Measurements from ENCODE around the gene ICAM5.

The ICAM5 gene

DNA sequence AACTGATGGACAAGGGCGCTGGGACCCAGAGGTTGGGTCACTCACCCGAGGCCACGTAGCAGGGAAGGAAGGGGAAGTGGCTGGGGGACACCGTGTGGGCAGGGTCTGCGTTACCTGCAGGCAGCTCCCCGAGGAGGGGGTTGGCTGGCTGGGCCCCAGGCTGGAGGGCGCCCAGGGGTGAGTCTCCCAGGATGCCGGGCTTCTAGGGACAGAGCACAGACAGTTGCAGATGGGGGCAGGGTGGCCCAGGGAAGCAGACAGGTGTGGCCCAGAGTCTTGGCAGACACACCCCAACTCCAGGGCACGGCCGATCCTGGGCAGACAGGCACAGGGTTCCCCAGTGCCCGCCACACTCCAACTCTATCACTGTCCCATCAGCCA, 31.7 kb downstream of the ICAM5 start:
- Histone ChIP-seq H2AFZ (ENCODE audit: low read length) (no peak overlapping the region), H3K36me3 (replicated peaks; ENCODE audit: insufficient read depth, low read length) (no peaks in the 10 kb centered on the region), H3K27ac (ENCODE audit: low read length) (no peak overlapping the region), H3K9me2 (replicated peaks; ENCODE audit: insufficient read depth, low read length) (no peaks in the 10 kb centered on the region), H3K4me3 (ENCODE audit: low read length) (no peak overlapping the region), H3K4me1 (ENCODE audit: low read length) (no peaks in the 10 kb centered on the region), H3K27me3 (replicated peaks; ENCODE audit: insufficient read depth, low read length) (no peaks in the 10 kb centered on the region), H3K9me3 (replicated peaks; ENCODE audit: insufficient read depth, low read length) (no peaks in the 10 kb centered on the region), H3F3A (ENCODE audit: insufficient read depth, low read length) (no peaks in the 10 kb centered on the region), H3K79me2 (ENCODE audit: low read length) (0 out of 2 replicates have a peak, but pooled peaks cover 3% of the 10 kb centered on the region), H3K9ac (ENCODE audit: low read length) (no peak overlapping the region), H3K4me2 (ENCODE audit: low read depth, low read length) (no peak overlapping the region), H4K20me1 (ENCODE audit: insufficient read depth, low read length) (no peaks in the 10 kb centered on the region)
- DNase-seq, result no peak
- TF ChIP-seq, protein P1, sequence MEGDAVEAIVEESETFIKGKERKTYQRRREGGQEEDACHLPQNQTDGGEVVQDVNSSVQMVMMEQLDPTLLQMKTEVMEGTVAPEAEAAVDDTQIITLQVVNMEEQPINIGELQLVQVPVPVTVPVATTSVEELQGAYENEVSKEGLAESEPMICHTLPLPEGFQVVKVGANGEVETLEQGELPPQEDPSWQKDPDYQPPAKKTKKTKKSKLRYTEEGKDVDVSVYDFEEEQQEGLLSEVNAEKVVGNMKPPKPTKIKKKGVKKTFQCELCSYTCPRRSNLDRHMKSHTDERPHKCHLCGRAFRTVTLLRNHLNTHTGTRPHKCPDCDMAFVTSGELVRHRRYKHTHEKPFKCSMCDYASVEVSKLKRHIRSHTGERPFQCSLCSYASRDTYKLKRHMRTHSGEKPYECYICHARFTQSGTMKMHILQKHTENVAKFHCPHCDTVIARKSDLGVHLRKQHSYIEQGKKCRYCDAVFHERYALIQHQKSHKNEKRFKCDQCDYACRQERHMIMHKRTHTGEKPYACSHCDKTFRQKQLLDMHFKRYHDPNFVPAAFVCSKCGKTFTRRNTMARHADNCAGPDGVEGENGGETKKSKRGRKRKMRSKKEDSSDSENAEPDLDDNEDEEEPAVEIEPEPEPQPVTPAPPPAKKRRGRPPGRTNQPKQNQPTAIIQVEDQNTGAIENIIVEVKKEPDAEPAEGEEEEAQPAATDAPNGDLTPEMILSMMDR (IDR thresholded peaks at IDR 0.05; ENCODE audit: low read length), result no peak
- TF ChIP-seq EZH2phosphoT487 (IDR thresholded peaks at IDR 0.05; ENCODE audit: low read length) (no peak), EZH2 (optimal IDR thresholded peaks at IDR 0.05; ENCODE audit: low read depth, low read length) (no peak)

DNA sequence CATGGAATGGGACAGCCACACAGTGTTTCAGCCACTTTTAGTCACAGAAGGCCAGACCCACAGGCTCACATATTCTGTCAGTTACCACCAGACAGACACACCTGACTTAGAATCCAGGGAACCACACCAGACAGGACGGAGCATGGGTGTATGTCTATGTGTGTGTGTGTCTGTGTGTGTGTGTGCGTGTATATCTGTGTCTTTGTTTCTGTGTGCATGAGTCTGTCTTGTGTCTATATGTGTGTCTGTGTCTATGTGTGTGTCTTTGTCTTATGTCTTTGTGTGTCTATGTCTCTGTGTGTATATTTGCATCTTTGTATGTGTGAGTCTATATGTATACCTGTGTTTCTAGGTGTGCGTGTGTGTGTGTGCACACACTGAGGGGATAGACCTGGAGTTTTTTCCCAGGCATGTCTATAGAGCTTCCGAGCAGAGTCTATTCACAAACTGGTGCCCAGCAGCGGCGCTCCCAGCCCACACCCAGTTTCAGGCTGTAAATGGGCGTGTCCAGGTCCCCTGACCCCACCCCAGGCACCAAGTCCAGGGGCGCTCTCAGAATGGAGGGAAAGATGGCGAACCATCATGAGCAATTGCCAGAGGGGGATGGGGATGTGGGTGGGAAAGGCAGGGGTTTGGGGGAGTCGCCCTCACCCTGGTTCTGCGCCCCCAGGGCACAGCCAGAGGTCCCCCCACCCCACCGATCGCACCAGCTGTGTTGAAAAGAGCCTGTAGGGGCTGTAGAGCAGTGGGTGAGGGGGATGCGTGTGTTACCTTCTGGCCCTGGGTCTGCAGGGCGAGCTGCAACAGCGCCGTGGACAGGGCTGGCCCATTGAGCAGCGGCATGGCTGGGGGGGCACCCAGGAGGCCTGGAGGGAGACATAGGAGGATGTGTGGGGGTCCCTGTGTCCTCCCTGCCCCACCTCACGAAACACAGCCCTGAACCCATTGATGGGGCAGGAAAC, 32.4 kb downstream of the ICAM5 start:
- Histone ChIP-seq H3K4me2 (ENCODE audit: low read depth, low read length) (no peak overlapping the region), H3K4me1 (ENCODE audit: low read length) (no peaks in the 10 kb centered on the region), H3K9me3 (replicated peaks; ENCODE audit: insufficient read depth, low read length) (no peaks in the 10 kb centered on the region), H3F3A (ENCODE audit: insufficient read depth, low read length) (no peaks in the 10 kb centered on the region), H3K27ac (ENCODE audit: low read length) (no peak overlapping the region), H3K36me3 (replicated peaks; ENCODE audit: insufficient read depth, low read length) (no peaks in the 10 kb centered on the region), H3K4me3 (ENCODE audit: low read length) (no peak overlapping the region), H3K9me2 (replicated peaks; ENCODE audit: insufficient read depth, low read length) (no peaks in the 10 kb centered on the region), H4K20me1 (ENCODE audit: insufficient read depth, low read length) (no peaks in the 10 kb centered on the region), H3K79me2 (ENCODE audit: low read length) (peaks cover 5% of the 10 kb centered on the region), H3K27me3 (replicated peaks; ENCODE audit: insufficient read depth, low read length) (no peaks in the 10 kb centered on the region), H2AFZ (ENCODE audit: low read length) (no peak overlapping the region), H3K9ac (ENCODE audit: low read length) (no peak overlapping the region)
- TF ChIP-seq EZH2phosphoT487 (IDR thresholded peaks at IDR 0.05; ENCODE audit: low read length) (no peak), EZH2 (optimal IDR thresholded peaks at IDR 0.05; ENCODE audit: low read depth, low read length) (no peak)
- TF ChIP-seq, protein P1 (IDR thresholded peaks at IDR 0.05; ENCODE audit: low read length), result no peak
- DNase-seq, result no peak

DNA sequence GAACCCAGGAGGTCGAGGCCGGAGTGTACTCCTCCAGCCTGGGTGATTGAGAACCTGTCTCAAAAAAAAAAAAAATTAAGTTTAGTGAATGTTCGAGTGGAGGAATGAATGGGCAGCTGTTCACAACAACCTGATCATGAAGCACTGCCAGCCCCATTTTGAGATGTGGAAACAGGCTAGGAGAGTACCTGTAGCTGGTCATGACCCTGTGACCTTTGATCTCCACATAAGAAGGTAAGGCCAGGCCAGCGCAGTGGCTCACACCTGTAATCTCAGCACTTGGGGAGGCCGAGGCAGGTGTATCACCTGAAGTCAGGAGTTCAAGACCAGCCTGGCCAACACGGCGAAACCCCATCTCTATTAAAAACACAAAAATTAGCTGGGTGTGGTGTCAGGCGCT, 36.0 kb downstream of the ICAM5 start:
- no peaks in the 10 kb centered on the region for H3F3A ChIP-seq (ENCODE audit: insufficient read depth, low read length)
- no peaks in the 10 kb centered on the region for H3K9me3 ChIP-seq (replicated peaks; ENCODE audit: insufficient read depth, low read length)
- H3K4me2 ChIP-seq (ENCODE audit: low read depth, low read length), result no peak overlapping the region
- no peaks in the 10 kb centered on the region for H4K20me1 ChIP-seq (ENCODE audit: insufficient read depth, low read length)
- no peaks in the 10 kb centered on the region for H3K9me2 ChIP-seq (replicated peaks; ENCODE audit: insufficient read depth, low read length)
- H3K36me3 ChIP-seq (replicated peaks; ENCODE audit: insufficient read depth, low read length), result peaks cover 12% of the 10 kb centered on the region; the same call in 1 of the 2 replicates
- H2AFZ ChIP-seq (ENCODE audit: low read length), result no peak overlapping the region
- no peak for TF ChIP-seq EZH2phosphoT487 (IDR thresholded peaks at IDR 0.05; ENCODE audit: low read length)
- TF ChIP-seq, protein P1 (IDR thresholded peaks at IDR 0.05; ENCODE audit: low read length), result no peak
- TF ChIP-seq EZH2 (optimal IDR thresholded peaks at IDR 0.05; ENCODE audit: low read depth, low read length), result no peak
- H3K27me3 ChIP-seq (replicated peaks; ENCODE audit: insufficient read depth, low read length), result no peaks in the 10 kb centered on the region
- no peak for DNase-seq
- no peak overlapping the region for H3K4me3 ChIP-seq (ENCODE audit: low read length)
- H3K9ac ChIP-seq (ENCODE audit: low read length), result no peak overlapping the region
- H3K79me2 ChIP-seq (ENCODE audit: low read length), result peaks cover 41% of the 10 kb centered on the region
- no peak overlapping the region for H3K27ac ChIP-seq (ENCODE audit: low read length)
- H3K4me1 ChIP-seq (ENCODE audit: low read length), result no peaks in the 10 kb centered on the region

All from MM.1S (cell line).